Smooth muscle cell (in vitro differentiated cells): ENCODE data around the gene PCP2. TPM values are rescaled to one million over a fixed set of nuclear protein-coding genes. Genes with fewer than 3 reads are reported as not detected.

Experiments used
- DNase-seq: peaks from one replicate; lab custom pipeline; 2025; ENCODE audit not compliant: unreplicated experiment; lab: John Stamatoyannopoulos, UW
- H2AFZ ChIP-seq: fragments of 200-600 bp; sonication (generic); 2 replicates; pipeline ENCODE4 v1.6.0; 2016; ENCODE audit warnings: antibody characterized with exemption, low read depth, mild to moderate bottlenecking
- H3F3A ChIP-seq: fragments of 200-600 bp; sonication (generic); 2 replicates; pipeline ENCODE4 v1.6.0; 2017; ENCODE audit warnings: antibody characterized with exemption, low read depth
- H3K27ac ChIP-seq: fragments of 200-600 bp; sonication (generic); 2 replicates; pipeline ENCODE4 v1.5.1; 2016; ENCODE audit warnings: low read depth, mild to moderate bottlenecking
- H3K27me3 ChIP-seq: fragments of 200-600 bp; sonication (generic); 2 replicates; pipeline ENCODE4 v1.6.1; 2016; ENCODE audit warnings: low read depth, mild to moderate bottlenecking
- H3K36me3 ChIP-seq: fragments of 200-600 bp; sonication (generic); 2 replicates; pipeline ENCODE4 v1.5.1; 2016; ENCODE audit warnings: low read depth
- H3K4me1 ChIP-seq: fragments of 200-600 bp; sonication (generic); 2 replicates; pipeline ENCODE4 v1.5.1; 2016; ENCODE audit warnings: low read depth
- H3K4me2 ChIP-seq: fragments of 200-600 bp; sonication (generic); 2 replicates; pipeline ENCODE4 v1.6.0; 2016; ENCODE audit warnings: mild to moderate bottlenecking
- H3K4me3 ChIP-seq: fragments of 200-600 bp; sonication (generic); 2 replicates; pipeline ENCODE4 v1.5.1; 2016; ENCODE audit warnings: mild to moderate bottlenecking
- H3K79me2 ChIP-seq: fragments of 200-600 bp; sonication (generic); 2 replicates; pipeline ENCODE4 v1.6.0; 2016; ENCODE audit warnings: low read depth, mild to moderate bottlenecking
- H3K9ac ChIP-seq: fragments of 200-600 bp; sonication (generic); 2 replicates; pipeline ENCODE4 v1.6.0; 2016; ENCODE audit warnings: low read depth
- H3K9me3 ChIP-seq: fragments of 200-600 bp; sonication (generic); replicated peaks from 2 replicates; pipeline ENCODE4 v1.5.1; 2016; ENCODE audit warnings: low read depth
- H4K20me1 ChIP-seq: fragments of 200-600 bp; sonication (generic); 2 replicates; pipeline ENCODE4 v1.6.0; 2016; ENCODE audit warnings: low read depth
- WGBS: methylation state at CpG from one replicate; pipeline ENCODE4 v1.1.7; 2016; ENCODE audit warnings: low lambda C conversion rate; 5-methylcytosine and 5-hydroxymethylcytosine counted together
- polyA plus RNA-seq: library from polyadenylated mRNA; unstranded; fragments of >200 nt; fragmentation: Nextera tagmentation; extraction: Ambion mirVana; gene quantifications from 2 replicates; pipeline ENCODE4 v1.2.1, GENCODE V29; 2016
- total RNA-seq: library from RNA; depleted of rRNA; stranded (reverse); fragments of >200 nt; gene quantifications from 2 replicates; pipeline ENCODE4 v1.2.3, GENCODE V29; 2014
- TF ChIP-seq, protein P1 (sequence below): fragments of 200-600 bp; sonication (generic); IDR thresholded peaks from 2 replicates; pipeline ENCODE4 v1.5.1; 2017; ENCODE audit warnings: borderline replicate concordance, mild to moderate bottlenecking, antibody characterized with exemption; ENCODE audit not compliant: insufficient read depth, poor library complexity, severe bottlenecking

Gene PCP2
- total and polyA plus RNA-seq, 2 experiments from 2014 or later, result 0.35 TPM; not detected in 1

DNA sequence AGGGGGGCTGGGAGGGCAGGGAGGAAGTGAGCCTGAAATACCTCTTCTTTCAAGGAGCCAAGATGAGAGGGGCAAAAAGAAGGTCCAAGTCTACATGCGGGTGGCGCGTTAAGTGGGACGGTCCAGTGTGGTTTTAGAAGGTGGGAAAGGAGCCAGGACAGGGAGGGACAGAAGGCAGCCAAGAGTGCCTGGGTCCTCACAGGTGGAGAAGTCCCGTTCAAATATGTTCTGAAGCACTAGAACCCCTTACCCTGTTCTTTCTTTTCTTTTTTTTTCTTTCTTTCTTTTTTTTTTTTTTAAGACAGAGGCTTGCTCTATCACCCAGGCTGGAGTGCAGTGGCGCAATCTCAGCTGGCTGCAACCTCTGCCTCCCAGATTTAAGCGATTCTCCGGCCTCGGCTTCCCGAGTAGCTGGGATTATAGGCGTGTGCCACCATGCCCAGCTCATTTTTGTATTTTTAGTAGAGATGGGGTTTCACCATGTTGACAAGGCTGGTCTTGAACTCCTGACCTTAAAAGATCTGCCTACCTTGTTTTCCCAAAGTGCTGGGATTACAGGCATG lies 30.5 kb downstream of the PCP2 start:
- Histone ChIP-seq H3K27ac (no peak overlapping the region), H3K4me3 (no peak overlapping the region), H4K20me1 (peaks cover 6% of the 10 kb centered on the region), H3K4me1 (no peaks in the 10 kb centered on the region), H3K36me3 (no peaks in the 10 kb centered on the region), H3K79me2 (no peaks in the 10 kb centered on the region), H3K9me3 (no peaks in the 10 kb centered on the region), H3F3A (no peaks in the 10 kb centered on the region), H3K4me2 (no peak overlapping the region), H3K9ac (no peak overlapping the region), H3K27me3 (peaks cover 8% of the 10 kb centered on the region), H2AFZ (no peak overlapping the region)
- TF ChIP-seq, protein P1, sequence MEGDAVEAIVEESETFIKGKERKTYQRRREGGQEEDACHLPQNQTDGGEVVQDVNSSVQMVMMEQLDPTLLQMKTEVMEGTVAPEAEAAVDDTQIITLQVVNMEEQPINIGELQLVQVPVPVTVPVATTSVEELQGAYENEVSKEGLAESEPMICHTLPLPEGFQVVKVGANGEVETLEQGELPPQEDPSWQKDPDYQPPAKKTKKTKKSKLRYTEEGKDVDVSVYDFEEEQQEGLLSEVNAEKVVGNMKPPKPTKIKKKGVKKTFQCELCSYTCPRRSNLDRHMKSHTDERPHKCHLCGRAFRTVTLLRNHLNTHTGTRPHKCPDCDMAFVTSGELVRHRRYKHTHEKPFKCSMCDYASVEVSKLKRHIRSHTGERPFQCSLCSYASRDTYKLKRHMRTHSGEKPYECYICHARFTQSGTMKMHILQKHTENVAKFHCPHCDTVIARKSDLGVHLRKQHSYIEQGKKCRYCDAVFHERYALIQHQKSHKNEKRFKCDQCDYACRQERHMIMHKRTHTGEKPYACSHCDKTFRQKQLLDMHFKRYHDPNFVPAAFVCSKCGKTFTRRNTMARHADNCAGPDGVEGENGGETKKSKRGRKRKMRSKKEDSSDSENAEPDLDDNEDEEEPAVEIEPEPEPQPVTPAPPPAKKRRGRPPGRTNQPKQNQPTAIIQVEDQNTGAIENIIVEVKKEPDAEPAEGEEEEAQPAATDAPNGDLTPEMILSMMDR, result no peak
- WGBS, result 87% methylated on average over 11 of the region's 11 CpGs
- DNase-seq, result no peak

DNA sequence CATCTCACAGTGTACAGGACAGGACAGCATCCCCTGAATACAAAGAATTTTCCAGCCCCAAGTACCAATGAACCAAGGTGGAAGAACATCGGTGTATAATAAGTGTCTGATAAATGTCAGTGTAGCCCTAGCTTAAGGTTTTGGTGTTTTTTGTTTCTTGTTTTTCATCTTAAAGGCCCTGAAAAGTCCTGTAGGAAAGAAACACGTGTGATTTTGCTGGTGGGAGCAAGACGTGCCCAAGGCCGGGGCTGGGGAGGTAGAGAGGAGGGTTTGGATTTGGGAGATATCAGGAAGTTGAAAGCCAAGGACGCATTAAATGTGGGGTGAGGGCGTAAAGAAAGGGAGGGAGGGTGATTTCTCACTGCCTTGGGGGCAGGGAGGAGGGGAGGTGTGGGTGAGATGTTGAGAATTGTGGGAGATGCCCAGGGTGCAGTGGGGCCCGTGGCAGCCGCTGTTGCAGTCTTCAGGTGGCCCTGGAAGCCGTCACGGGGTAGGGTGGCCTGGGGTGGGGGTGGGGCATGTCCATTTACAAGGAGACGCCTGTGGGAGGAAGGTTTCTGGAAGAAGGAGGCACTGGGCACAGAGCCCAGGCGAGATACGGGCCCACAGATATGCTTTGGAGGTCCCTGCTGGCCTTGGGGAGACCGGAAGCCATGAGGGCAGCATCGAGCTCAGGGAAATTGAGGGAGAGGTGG lies 31.1 kb downstream of the PCP2 start:
- DNase-seq, result no peak
- H3K27ac ChIP-seq, result no peak overlapping the region
- no peaks in the 10 kb centered on the region for H3K36me3 ChIP-seq
- H3K27me3 ChIP-seq, result peaks cover 15% of the 10 kb centered on the region
- H3K4me2 ChIP-seq, result no peak overlapping the region
- no peak overlapping the region for H2AFZ ChIP-seq
- no peaks in the 10 kb centered on the region for H3K4me1 ChIP-seq
- no peaks in the 10 kb centered on the region for H3K9me3 ChIP-seq
- 70% methylated on average over 10 of the region's 15 CpGs for WGBS
- TF ChIP-seq, protein P1, result no peak
- H3F3A ChIP-seq, result no peaks in the 10 kb centered on the region
- no peaks in the 10 kb centered on the region for H3K79me2 ChIP-seq
- no peak overlapping the region for H3K4me3 ChIP-seq
- no peak overlapping the region for H3K9ac ChIP-seq
- H4K20me1 ChIP-seq, result peaks cover 9% of the 10 kb centered on the region

DNA sequence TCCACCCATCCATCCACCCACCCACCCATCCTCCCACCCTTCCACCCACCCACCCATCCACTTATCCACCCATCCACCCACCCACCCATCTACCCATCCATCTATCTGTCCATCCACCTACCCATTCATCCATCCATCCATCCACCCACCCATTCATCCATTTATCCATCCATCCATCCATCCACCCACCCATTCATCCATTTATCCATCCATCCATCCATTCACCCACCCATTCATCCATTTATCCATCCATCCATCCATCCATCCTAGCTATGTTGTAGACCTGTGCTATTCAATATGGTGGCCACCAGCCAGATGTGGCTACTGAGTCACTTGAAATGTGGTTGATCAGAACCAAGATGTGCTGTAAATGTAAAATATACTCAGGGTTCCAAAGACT lies 32.8 kb downstream of the PCP2 start:
- no peak overlapping the region for H3K27ac ChIP-seq
- peaks cover 3% of the 10 kb centered on the region for H3F3A ChIP-seq
- H3K9me3 ChIP-seq, result no peaks in the 10 kb centered on the region
- peaks cover 12% of the 10 kb centered on the region for H4K20me1 ChIP-seq
- TF ChIP-seq, protein P1, result no peak
- H3K4me1 ChIP-seq, result peaks cover 4% of the 10 kb centered on the region
- H3K79me2 ChIP-seq, result no peaks in the 10 kb centered on the region
- H3K9ac ChIP-seq, result no peak overlapping the region
- no peak overlapping the region for H2AFZ ChIP-seq
- no peak for DNase-seq
- H3K36me3 ChIP-seq, result no peaks in the 10 kb centered on the region
- peaks cover 27% of the 10 kb centered on the region for H3K27me3 ChIP-seq
- no peak overlapping the region for H3K4me3 ChIP-seq
- H3K4me2 ChIP-seq, result no peak overlapping the region

DNA sequence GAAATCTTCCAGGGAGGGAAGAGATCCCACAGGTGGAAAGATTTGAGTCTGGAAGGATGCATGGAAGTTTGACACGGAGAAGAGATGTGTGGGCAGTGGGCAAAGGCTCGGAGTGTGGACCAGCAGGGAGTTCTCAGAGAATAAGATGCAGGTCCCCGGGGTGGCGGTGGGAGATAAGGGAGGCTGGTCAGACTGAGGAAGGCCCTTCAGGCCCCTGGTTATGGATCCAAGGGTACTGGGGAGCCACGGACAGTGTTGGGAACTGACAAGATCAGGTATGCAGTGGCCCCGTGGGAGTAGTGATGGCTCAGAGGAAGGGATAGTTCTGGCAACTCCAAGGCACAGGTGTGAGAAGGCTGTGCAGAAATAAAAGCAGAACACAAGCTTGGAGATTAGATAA lies 35.3 kb downstream of the PCP2 start:
- Histone ChIP-seq H3K4me3 (no peak overlapping the region), H3K4me2 (no peak overlapping the region), H4K20me1 (peaks cover 12% of the 10 kb centered on the region), H3K4me1 (peaks cover 4% of the 10 kb centered on the region), H3K79me2 (no peaks in the 10 kb centered on the region), H3K27ac (no peak overlapping the region), H3K9me3 (no peaks in the 10 kb centered on the region), H2AFZ (no peak overlapping the region), H3F3A (peaks cover 3% of the 10 kb centered on the region), H3K27me3 (peaks cover 51% of the 10 kb centered on the region), H3K9ac (no peak overlapping the region), H3K36me3 (no peaks in the 10 kb centered on the region)
- TF ChIP-seq, protein P1, result no peak
- 85% methylated on average over 6 of the region's 6 CpGs for WGBS
- no peak for DNase-seq
